CD4-positive, alpha-beta T cell treated with Interleukin-6 at 100 ng/mL for 8 hours (primary cell): Measurements from ENCODE around the gene SORCS2.

Experiments used
- DNase-seq: peaks from one replicate; pipeline ENCODE4 v3.0.0-alpha.2; 2020; ENCODE audit warnings: mixed read lengths, low spot score

The SORCS2 gene

DNA sequence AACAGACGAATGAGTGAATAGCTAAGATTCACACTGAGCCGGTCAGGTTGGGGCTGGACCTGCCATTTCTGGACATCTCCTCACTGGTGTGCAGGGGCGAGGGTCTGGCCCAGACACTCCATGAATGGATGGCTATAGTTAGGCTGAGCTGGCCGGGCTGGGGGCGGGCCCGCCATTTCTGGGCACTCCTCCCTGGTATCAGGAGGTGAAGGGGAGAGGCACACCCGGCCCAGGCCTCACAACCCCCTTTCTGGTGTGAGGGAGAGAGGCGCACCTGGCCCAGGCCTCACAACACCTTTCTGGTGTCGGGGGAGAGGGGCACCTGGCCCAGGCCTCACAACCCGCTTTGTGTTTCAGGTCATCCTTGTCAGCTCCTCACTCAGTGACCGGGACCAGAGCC is 445.6 kb downstream of the SORCS2 start:
- DNase-seq: no peak

- DNase-seq: no peak
Observed at GRCh38 chr4:7638489-7638888, 446.2 kb downstream of the SORCS2 start.

DNA sequence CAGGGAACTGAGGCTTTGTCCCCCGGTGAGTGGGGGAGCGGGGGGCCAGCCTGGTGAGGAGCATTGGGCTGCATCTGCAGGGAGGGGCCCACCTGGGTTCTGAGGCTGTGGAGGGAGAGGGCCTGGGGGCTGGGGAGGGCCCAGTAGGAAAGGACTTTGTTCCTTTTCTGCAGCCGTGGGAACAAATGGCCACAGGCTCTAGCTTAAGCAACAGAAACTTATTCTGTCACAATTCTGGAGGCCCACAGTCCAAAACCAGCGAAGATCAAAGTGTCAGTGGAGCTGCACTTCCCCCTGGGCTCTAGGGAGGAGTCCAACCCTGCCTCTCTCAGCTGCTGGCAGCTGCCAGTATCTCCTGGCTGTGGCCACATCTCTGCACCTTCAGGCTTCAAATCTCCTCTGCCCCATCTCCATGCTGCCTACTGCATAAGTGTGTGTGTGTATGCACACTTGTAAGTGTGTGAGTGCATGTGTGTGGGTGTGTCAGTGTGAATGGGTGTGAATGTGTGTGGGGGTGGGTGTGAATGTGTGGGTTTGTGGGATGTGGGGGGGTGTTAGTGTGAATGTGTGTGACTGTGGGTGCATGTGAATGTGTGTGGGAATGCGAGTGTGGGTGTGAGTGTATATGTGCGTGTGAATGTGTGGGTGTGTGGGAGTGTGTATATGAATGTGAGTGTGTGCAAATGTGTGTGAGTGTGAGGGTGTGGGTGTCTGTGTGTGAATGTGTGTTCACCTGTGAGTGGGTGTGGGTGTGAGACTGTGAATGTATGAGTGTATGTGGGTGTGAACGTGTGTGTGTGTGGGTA is 446.8 kb downstream of the SORCS2 start:
- no peak for DNase-seq

GRCh38 chr4:7640136-7640535 is 447.8 kb downstream of the SORCS2 start:
- DNase-seq: no peak

DNA sequence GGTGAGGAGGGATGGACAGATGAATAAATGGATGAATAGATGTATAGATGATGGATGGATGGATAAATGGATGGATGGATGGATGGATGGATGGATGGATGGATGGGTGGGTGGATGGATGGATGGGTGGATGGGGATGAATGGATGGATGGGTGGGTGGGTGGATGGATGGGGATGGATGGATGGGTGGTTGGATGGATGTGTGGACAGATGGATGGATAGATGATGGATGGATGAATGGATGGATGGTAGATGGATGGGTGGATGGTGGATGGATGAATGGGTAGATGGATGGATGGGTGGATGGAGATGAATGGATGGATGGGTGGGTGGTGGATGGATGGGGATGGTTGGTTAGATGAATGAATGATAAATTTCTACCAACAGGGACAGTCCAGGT is 449.4 kb downstream of the SORCS2 start:
- no peak for DNase-seq

DNA sequence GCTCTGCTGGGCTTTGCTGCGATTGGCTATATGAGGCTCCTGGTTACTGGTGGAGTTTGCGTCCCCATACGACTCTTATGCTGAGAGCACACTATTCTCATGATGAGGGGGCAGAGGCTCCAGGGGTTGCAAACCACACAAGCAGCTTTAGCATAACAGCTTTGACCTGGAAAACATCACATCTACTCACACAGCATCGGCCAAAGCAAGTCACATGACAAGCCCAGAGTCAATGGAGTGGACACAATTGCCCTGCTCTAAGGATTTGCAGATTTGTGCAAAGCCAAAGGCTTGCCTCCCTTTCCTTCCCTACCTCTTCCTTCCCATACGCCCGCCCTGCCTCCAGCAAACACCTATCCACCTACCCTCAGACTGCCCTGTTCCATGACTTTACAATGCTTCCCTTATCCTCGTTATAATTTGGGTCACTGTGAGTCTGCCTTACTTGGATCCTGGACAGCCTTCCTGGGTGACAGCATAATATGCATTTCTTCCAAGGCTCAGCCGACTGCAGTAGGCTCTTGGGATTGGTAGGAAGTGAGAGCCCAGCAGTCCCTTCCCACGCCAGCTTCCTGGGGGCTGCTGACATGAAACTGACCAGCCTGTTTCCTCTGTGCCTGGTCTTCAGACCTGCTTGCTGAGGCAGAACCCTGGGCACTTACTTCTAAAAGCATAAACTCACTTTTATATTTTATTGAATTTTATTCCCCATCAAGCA is 450.6 kb downstream of the SORCS2 start:
- DNase-seq: no peak

DNA sequence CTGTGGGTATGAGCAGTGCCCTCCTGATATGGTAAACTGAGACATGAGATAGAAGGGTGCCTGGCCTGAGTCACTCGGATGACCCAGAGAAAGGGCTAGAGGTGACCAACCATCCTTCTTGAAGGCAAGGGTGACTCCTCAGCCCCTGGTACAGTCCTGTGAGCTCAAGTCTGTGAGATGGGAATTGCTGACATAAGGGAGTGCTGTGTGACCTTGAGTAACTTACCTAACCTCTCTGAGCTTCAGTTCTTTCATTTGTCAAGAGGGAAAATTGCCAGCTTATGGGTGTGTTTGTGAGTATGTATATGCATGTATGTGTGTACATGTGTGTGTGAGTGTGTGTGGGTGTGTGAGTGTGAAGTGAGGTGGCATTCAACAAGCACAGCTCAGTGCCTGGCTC is 452.8 kb downstream of the SORCS2 start:
- DNase-seq: no peak

DNA sequence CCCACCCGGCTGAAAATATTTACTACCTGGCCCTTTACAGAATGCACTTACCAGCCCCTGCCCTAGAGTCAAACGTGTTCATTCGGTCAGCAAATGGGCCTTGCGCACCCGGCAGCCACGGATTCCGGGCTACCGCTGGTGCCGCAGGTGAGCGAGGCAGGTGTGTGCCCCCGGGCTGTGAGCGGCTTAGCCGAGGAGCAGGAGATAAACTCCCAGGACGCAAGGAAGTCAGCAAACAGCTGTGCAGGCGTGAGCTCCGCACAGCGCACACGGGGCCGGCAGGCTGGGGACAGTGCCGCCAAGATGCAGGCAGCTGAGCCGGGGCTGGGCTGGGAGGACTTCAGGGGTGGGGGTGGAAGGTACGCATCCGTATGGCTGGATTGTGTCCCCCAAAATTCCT is 453.6 kb downstream of the SORCS2 start:
- DNase-seq: no peak

GRCh38 chr4:7646384-7647061 is 454.2 kb downstream of the SORCS2 start:
- no peak for DNase-seq

GRCh38 chr4:7647186-7647585 is 454.8 kb downstream of the SORCS2 start:
- no peak for DNase-seq

GRCh38 chr4:7647600-7648543 is 455.5 kb downstream of the SORCS2 start:
- no peak for DNase-seq

- no peak for DNase-seq
Observed at GRCh38 chr4:7648544-7649395, 456.4 kb downstream of the SORCS2 start.

GRCh38 chr4:7649411-7649740 is 457.0 kb downstream of the SORCS2 start:
- DNase-seq: no peak

GRCh38 chr4:7649741-7650531 is 457.6 kb downstream of the SORCS2 start:
- DNase-seq: peak; percentile 38

DNA sequence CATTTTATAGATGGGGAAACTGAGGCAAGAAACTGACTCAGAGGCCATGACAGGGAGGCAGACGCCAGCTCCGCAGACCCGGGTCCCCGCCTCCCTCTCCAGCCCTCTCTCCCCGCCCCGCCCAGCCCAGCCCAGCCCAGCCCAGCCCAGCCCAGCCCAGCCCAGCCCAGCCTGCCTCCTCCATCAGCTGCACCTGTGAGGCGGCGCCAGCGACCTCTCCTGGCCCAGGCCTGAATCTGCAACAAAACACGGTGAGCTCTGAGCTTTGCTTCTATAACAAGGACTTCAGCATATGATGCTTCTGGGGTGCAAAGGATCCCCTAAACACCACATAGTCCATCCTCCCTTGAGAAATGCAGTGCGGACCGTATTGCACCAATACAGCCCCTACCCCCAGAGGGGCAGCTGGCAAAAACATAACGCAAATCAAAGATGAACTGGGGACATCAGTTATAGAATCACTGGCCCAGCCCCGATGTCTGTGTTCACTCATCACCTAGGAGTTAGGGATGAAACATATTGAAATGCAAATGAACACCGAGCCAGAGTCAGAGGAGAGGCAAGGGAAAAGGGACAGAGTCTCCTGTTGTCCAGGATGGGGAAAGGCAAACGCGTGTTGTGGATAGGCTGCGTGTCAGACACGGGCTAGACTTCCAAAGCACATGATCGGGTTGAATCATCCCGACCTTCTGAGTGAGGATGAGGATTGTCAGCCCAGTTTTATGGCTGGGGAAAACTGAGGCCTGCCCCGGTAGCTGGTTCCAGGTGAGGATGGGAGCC is 458.5 kb downstream of the SORCS2 start:
- no peak for DNase-seq

GRCh38 chr4:7651461-7651921 is 459.2 kb downstream of the SORCS2 start:
- no peak for DNase-seq

GRCh38 chr4:7652006-7652405 is 459.7 kb downstream of the SORCS2 start:
- DNase-seq: no peak

DNA sequence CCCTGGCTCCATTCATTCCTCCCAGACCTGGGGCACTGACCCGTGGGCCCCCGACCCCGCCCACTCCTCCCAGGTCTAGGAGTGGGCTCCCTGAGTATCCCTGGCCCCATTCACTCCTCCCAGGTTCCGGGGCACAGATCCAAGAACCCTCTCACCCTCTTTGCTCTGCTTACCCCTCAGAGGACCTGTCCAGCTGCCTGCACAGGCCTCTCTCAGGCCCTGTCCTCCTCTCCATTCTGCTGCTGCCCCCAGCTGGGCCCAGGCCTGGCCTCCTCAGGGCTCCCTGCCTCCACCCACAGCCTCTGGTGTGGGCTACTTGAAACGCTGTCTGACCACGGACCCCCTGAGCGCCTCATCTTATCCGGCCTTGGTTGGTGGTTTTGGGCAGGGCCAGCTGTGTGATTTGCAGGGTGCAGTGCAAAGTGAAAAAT is 460.1 kb downstream of the SORCS2 start:
- DNase-seq: no peak

DNA sequence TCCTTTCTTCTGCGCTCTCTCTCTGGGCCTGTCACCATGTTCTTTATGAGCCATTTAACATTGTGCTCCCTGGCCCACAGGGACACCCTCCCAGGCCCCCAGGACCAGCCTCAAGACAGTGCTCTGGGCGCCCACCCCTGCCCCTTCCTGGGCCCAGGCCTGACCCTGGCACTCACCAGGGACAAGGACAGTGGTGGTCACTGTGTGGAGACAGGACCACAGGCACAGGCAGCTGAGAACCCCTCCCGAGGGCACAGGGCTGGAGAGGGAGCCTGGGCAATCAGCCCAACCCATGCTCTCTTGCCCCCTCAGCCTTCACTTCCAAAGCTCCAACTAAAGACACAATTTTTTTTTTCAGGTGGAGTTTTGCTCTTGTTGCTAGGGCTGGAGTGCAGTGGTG is 460.6 kb downstream of the SORCS2 start:
- DNase-seq: no peak
